Stimulated activated CD8-positive, alpha-beta memory T cell treated with anti-CD3 and anti-CD28 coated beads, Interleukin-7, amount 100 ng/mL, for 24 hours (primary cell): Measurements from ENCODE around the gene NFU1.
"Not testable (repeated sequence)": the region's sequence is repeated elsewhere in the genome, so short reads cannot be mapped to it uniquely, and the experiment has no call there.

ENCODE experiments used
- DNase-seq: peaks from one replicate; pipeline ENCODE4 v3.0.0-alpha.2; 2020; ENCODE audit warnings: low read depth

NFU1 gene

DNA sequence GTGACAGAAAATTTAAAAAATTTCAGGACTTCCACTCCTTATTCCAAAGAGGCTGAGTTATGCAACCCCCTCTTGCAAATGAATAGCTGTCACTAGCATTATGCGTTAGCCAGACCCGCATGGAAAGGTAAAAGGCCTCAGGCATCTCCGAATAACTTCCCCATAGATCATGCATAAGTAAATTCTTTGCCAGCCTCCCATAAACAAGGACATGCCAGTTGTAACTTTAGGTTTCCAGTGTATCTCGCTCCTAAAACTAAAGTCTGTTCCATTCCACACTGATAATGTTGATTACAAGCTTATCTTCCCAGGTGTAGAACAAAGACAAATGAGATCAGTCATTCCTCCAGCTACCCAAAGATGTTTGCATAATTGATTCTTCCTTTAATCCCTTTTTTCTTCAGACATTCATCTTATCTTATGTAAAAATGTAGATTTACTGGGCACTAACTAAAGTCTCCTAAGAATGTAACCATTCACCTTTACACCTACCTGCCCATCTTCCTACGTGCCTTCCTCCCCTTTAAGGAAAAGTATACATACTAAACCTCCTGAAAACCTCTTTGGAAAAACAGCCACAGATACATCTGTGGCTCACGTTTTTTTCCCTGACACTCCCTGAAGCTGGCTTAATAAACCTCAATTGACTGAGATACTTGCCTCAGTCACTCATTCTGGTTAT lies 13.6 kb upstream of the NFU1 start:
- no peak for DNase-seq

DNA sequence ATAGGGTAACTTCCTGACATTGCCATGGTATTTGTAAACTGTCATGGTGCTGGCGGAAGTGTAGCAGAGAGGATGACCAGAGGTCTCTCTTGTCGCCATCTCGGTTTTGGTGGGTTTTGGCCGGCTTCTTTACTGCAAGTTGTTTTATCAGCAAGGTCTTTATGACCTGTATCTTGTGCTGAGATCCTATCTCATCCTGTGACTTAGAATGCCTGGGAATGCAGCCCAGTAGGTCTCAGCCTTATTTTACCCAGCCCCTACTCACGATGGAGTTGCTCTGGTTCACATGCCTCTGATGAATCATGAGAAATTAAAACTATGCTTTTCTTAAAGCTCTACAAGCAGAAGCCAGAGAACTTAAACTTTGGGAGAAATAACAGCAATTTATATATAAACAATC lies 12.7 kb upstream of the NFU1 start:
- no peak for DNase-seq

DNA sequence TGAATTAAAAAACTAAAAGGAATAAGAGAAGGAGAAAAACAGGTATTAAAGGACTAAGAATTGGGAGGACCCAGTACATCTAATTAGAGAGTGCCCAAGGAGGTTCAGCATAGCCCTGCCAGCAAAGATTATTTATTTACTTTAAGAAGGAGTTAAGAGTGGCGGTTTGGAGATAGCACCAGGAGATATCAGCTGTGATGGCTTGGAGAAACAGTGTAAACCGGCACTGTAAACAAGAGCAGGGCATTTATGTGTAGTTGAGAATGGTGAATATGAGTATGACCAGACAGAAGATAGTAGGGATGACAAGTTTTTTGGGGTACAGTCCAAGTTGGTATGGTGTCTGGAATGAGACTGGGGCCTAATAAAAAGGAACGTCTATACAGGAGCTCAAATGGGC lies 6.4 kb upstream of the NFU1 start:
- DNase-seq = not testable (repeated sequence)

DNA sequence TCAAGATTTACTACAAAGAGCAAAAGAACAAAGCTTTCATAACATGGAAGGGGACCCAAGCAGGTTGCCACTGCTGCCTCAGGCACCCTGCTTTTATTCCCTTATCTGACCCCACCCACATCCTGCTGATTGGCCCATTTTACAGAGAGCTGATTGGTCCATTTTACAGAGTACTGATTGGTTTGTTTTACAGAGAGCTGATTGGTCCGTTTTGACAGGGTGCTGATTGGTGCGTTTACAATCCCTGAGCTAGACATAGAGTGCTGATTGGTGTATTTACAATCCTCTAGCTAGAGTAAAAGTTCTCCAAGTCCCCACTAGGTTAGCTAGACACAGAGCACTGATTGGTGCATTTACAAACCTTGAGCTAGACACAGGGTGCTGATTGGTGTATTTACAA lies 2.3 kb upstream of the NFU1 start:
- DNase-seq = not testable (repeated sequence)

DNA sequence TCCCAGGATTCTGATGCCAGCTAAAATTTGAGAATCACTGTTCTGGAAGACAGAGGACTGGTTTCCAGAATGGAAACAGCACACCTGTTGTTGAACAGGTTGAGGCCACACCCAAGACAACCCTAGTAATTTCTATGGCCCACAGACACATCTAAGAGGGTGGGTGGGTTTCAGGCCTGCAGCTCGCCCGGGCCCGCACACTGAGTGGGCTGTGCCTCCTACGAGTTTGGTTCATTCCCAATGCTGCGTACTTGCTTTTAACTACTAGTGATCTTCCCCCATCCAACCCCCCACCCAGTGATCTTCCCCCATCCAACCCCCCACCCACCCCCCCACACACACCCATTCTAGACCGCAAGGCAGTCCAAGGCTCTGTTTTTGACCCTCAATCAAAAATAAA lies 1.3 kb upstream of the NFU1 start:
- DNase-seq = no peak

DNA sequence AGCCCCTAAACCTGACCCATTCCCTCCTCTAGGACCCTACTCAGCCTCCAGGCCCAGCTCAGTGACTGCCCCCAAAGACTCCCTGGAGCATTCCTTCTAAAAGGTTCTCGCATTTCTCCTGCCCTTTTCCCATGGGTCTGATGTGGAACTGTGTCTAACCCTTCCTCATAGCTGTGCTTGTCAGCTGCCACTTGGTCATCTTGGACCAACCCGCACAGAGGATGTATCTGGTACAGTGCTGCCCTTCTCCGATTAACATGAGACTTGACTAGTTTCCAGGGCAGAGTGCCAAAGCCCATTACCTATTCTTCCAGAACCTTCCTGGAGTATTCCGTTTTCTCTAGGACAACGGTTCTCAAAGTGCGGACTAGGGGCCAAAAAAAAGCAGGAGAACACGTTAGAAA lies 518 bp upstream of the NFU1 start:
- DNase-seq = no peak

DNA sequence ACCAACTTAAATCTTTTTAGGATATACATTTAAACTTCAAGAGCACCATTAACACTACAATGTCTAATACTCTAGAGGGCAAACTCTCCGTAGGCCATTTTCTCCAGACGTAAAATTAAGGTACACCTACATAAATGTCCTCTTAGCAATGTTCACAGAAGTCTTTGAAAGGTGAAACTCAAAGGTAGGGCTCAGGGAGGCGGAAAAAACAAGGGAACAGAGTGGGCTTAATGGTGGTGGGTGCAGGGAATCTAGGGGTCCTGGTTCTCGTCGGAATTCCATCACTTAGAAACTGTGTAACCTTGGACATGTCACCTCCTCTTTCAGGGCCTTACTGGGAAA lies 668 bp downstream of the NFU1 start:
- DNase-seq = no peak

DNA sequence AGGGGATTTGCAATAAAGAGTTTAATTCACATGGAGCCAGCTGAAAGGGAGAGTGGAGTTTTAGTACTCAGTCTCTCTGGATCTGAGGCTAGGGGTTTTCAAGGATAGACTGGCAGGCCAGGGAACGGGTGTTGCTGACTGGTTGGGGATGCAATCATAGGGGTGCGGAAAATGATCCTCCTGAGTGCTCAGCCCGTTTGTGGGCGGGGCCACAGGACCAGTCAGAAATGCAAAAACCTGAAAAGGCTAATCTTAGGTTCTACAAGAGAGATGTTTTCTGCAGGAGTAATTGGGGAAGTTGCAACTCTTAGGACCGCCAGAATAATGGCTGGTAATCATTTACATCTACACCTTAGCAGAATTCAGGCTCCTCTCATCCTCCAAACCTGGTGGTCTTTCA lies 2.5 kb downstream of the NFU1 start:
- DNase-seq = no peak

DNA sequence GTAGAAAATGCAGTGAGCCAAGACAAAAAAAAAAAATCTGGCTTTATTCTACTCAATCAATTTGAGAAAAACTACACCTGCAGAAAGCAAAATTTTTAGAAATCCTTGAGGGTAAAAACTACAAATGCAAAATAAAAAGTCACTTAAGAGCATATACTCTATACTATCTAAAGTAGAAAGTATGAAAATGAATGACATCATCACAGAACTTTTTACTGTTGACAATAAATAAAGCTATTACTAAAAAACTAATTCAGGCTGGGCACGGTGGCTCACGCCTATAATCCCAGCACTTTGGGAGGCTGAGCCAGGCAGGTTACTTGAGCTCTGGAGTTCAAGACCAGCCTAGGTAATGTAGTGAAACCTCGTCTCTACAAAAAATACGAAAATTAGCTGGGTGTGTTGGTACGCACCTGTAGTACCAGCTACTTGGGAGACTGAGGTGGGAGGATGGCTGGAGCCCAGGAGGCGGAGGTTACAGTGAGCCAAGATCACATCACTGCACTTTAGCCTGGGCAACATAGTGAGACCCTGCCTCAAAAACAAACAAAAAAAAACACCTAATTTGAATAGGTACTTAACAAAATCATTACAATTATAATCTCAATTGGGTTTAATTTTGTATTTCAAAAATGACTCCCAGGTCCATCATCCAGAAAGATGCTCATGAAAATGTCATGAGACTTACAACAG lies 7.6 kb downstream of the NFU1 start:
- DNase-seq = no peak

DNA sequence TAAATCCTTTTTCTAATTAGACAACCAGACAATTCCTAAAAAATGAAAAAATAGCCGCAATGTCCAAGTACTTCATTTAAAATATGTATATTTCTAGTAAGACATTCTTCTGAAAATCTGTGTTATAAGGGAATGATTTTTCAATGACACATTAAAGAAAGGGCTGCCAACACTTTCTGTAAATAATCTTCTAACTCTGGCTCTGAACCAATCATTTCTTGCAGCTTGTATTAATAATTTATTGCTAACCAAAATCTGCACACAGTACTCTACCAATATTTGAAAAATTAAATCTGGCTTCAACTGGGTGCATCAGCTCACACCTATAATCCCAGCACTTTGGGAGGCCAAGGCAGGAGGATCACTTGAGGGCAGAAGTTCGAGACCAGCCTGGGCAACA lies 8.3 kb downstream of the NFU1 start:
- no peak for DNase-seq

DNA sequence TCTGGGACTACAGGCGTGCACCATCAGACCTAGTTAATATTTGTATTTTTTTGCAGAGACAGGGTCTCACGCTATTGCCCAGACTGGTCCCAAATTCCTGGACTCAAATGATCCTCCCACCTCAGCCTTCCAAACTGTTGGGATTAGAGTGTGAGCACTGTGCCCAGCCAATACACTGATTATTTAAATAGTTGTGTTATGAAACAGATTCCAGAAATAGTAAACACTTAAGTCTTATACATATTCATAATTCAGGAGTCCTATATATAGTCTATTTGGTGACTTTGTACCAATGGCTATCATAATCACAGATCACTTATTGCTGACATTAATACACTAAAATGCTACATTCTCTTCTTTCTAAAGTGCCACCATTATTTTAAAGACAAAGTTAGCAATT lies 12.8 kb downstream of the NFU1 start:
- DNase-seq = no peak

DNA sequence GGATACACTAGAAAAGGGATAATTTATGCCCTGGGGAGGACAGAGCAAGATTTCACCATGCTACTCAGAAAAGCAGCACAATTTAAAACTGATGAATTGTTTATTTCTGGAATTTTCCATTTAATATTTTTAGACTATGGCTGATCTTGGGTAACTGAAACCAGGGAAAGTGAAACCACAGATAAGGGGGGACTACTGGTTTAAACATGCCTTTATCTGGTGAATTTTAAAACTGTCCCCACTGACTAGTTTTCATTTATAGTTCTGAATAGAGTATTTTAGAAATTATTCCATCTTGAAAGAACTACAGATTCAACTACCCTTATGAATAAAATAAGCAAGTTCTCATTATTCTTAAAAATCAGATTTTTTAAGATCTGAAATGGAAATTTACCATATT lies 15.0 kb downstream of the NFU1 start:
- DNase-seq = no peak

DNA sequence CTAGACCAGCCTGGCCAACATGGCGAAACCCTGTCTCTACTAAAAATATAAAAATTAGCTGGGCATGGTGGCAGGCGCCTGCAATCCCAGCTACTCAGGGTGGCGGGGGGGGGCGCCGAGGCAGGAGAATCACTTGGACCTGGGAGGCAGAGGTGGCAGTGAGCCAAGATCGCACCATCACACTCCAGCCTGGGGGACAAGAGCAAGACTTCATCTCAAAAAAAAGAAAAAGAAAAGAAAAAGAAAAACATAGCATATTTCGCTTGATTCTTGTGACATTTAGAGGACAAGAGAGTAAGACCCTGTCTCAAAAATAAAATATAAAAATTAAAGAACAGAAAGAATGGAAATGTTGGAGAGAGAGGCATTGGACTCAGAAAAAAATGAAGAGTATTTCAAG lies 18.1 kb downstream of the NFU1 start:
- DNase-seq = not testable (repeated sequence)

DNA sequence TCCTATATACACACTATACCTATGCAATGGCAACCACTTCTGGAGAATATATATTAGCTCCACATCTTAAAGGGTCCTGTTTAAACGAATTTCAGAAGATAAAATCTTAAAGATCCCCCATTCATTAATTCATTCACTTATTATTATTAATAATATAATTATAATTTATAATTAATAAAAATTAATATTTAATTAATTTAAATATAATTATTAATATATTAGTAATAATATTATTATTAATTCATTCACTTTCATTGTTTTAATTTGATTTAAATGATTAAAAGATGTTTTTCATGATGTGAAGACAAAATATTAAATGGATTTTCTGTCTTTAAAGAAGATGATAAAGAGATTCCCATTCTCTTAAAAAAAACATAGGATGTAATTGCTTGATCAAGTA lies 21.1 kb downstream of the NFU1 start:
- no peak for DNase-seq

DNA sequence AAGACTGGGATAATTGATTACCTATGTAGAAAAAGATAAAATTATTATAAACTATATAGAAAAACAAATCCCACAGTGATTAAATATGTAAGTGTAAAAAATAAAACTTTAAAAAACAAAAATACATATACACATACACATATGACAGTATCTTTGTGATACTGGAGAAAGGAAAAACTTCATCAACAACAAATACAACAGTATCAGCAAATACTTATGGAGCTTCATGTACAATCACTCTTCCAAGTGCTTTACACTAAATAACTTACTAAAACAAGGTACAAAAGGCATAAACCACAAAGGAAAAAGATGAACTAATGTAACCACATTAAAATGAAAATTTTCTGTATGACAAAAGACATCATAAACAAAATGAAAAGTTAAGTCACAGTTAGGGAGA lies 26.1 kb downstream of the NFU1 start:
- no peak for DNase-seq

DNA sequence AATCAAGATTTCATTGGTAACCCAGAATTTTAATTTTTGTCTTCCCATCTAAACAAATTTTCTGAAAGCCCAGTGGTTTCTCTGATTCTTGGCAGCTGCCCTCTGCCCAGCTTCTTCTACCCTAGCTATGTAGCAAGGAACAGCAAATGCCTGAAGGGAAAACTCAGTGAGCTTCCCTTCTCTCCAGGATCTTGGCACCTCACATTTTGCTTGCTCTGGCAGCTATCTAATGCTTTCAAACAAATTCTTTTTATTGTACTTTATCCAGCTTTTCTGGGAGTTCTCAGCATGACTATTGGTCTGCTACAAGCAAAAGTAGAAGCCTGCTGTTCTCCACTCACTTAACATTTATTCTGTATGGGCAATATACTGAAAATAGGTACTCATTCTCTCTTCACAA lies 31.9 kb downstream of the NFU1 start:
- no peak for DNase-seq

DNA sequence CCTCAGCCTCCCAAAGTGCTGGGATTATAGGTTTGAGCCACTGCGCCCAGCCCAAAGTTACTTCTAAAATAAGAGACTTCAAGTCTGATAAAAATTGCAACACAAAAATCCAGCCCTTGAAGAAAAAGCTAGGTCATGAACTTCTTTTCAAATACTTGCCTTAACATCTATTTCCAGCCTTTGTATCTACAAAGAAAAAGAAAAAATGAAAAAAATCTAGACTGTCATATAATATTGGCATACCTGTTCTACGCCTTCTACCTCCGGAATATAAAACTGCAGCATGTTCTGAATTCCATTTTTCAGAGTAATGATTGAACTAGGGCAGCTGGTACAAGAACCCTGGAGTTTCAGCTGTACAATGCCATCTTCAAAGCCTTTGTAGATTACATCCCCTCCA lies 37.1 kb downstream of the NFU1 start:
- DNase-seq = no peak

DNA sequence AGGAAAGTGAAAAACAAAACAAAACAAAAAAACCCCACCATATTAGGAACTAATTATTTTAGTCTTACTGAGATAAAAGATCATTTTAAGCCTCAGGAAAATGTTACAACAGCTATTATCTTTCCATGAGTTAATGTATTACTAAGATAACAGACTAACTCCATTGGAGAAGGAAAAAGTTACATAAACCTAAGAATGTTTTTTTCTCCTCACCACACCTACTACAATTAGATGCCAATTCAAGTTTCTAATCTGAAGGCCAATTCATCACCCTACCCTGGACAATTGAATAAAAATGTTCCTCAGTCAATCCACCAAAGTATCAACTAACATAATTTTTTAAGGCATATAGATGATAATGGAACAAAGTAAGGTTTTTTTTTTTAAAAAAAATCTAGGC lies 40.0 kb downstream of the NFU1 start:
- DNase-seq = no peak

DNA sequence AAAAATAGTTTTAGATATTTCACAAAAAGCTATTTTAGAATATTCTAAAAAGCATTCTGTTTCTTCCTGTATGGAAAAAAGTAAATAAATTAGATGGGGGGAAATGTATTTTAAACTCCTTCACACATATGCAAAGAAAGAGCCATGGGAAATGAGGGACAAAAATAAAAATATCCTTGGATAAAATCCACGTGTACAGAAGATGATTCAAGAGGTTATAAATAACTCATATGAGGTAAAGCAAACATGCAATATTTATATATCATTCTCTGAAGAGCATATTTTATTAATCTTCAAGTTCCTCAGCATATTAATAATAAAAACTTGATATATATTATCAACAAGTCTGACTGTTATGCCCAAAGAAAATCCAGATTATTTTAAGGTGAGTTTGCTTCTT lies 41.4 kb downstream of the NFU1 start:
- no peak for DNase-seq

DNA sequence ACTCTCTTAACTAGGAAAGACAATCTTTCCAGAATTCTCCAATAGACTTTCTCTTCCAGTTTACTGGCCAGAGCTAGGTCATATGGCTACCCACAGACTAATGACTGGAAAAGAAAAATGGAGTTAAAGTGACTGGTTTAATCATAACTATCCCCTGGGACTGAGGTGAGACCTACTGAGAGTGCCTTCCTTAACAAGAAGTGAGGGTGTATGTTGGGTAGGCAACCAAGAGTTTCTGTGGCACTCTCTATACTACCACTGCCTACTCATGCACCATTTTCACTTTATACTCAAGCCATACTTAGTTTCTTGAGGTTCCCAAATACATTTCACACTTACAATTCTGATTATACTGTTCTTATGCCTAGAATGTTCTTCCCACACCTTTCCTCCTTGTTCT lies 43.3 kb downstream of the NFU1 start:
- no peak for DNase-seq

DNA sequence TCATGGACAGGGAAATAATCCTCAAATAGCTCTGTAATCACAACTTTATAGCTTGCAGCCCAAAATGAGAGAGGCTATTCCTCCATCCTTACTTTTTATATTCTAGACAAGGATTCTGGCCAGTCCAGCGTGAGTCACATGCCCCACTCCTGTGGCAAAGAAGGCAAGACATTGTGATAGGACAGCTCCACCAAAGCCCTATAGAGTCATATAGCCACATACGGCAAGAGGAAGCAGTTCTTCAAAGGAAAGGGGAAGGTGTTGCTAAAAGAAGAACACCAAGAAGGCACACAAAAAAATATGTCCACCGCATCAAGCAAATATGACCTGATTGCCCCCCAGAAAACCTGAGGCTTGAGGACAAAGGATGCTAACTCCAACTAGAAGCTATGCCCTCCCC lies 46.8 kb downstream of the NFU1 start:
- DNase-seq = no peak

DNA sequence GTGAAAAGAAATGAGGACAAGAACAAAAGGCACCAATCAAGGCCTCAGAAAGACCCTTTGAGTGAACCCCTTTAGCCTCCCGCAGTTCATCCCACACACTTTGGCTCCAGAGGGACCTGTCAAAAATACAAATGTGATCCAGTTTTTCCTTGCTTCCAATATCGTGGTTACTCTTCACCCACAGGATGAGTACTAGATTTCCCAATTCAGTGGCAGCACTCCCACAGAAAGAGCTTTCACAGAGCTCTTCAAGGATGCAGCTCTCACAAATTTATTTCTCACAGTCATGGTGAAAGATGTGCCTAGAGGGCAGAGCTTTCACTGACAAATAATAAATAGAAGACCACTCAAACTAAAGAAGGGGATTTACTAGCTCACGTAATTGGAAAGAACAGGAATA lies 47.2 kb downstream of the NFU1 start:
- DNase-seq = no peak

DNA sequence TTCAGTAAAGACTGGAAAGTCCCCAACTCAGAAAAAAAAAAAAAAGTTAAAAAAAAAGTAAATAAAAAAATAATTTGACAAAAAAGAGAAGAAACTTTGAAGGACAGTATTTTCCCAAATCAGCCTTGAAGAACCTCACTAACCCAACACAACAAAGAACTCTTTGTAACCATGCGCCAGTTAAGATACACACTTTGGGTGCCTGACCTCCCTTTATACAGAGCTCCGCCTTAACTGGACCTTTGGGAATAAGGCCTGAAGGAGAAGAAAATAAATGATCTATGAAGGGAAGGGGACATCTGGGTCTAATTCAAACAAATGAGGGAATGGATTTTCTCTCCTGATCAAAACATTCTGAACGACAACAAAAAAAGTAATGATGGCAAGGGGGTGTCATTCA lies 48.0 kb downstream of the NFU1 start:
- DNase-seq = no peak

DNA sequence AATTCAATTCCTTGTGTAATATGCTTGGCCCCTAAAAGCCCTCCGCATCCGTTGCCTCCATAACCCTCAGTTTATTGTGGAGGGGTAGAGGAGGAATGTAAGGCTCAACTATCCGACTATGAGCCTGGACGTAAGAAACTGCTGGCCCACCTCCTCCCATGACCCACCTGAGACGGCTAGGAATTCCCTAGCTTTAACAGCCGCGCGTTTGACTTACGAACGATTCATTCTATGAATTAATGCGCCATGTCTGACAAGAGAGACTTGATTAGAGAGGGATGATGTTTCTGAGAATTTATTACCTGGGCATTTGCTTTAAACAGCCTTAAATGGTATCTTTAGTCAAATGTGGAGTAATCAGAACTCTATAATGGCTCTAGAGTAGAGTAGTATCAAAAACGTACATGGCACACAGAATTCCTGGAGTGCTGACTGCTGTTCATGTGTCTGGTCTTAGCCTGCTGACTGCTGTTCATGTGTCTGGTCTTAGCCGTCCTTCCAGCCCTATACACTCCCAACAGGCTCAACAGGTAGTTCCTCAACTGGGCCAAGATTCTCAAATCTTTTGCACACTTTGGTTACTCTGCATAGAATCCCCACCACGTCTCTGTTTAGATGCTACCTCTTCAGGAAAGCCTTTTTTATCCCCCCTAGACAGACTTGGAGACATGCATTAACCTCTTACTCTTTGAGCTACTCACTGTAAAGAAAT lies 49.3 kb downstream of the NFU1 start:
- DNase-seq = no peak
